Osteocyte (in vitro differentiated cells): ENCODE data around the gene CACNA1S. TPM values are rescaled to one million over a fixed set of nuclear protein-coding genes. Genes with fewer than 3 reads are reported as not detected.

ENCODE experiments used
- DNase-seq: peaks from one replicate; pipeline ENCODE4 v3.0.0; 2021; ENCODE audit warnings: mixed read lengths; ENCODE audit not compliant: unreplicated experiment; ENCODE audit errors: extremely low spot score
- H3K27ac Mint-ChIP-seq: one replicate; pipeline ENCODE4 v1.8.0; 2021; ENCODE audit warnings: mild to moderate bottlenecking, mixed read lengths; ENCODE audit not compliant: unreplicated experiment
- H3K27me3 Mint-ChIP-seq: one replicate; pipeline ENCODE4 v1.8.0; 2021; ENCODE audit warnings: mixed read lengths; ENCODE audit not compliant: unreplicated experiment
- H3K36me3 Mint-ChIP-seq: one replicate; pipeline ENCODE4 v1.8.0; 2021; ENCODE audit warnings: mixed read lengths; ENCODE audit not compliant: unreplicated experiment
- H3K4me1 Mint-ChIP-seq: one replicate; pipeline ENCODE4 v1.8.0; 2021; ENCODE audit warnings: mixed read lengths; ENCODE audit not compliant: unreplicated experiment
- H3K4me3 Mint-ChIP-seq: one replicate; pipeline ENCODE4 v1.8.0; 2021; ENCODE audit warnings: mild to moderate bottlenecking, moderate library complexity, mixed read lengths; ENCODE audit not compliant: unreplicated experiment
- H3K9me3 Mint-ChIP-seq: one replicate; pipeline ENCODE4 v1.8.0; 2021; ENCODE audit warnings: mixed read lengths; ENCODE audit not compliant: unreplicated experiment
- CTCF ChIP-seq: fragments of 200-600 bp; sonication (generic); IDR thresholded peaks from 2 replicates; pipeline ENCODE4 v1.5.0; 2021; ENCODE audit warnings: antibody characterized with exemption, mild to moderate bottlenecking, moderate library complexity
- total RNA-seq: library from RNA; stranded (reverse); gene quantifications from 2 replicates; pipeline ENCODE4 v1.2.1, GENCODE V29; 2021

CACNA1S gene
- total RNA-seq, 1 donor from 2014 or later, result not detected

DNA sequence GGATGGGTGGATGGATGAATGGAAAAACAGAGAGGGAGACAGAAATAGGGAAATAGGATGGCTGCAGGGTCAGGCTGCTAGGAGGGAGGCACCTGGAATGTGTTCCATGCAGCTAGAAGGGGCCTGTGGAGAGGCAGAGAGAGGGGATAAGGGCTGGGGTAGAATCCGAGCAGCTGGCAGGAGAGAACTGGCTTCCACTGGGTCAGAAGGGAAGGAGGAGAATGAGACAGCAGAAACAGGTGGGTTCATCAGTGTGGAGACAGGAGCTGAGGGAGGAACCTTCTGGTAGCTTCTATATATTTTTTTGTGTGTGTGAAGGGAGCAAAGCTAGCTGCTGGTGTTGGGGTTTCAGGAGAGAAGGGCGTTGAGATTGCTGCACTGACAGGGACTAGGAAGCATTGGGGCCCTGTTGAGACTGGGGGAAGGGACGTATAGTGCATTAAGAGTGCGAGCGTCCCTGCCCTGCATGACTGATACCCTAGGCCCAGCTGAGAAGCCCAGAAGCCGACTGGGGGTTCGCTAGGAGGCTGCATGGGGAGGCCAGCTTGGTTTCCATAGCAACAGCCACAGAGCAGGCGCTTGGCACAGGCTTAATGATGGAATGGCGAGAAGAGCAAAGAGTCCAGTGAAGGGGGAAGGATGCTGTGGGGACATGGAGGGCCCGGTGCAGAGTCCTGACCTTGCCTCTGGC lies 73.9 kb downstream of the CACNA1S start:
- no peak overlapping the region for H3K27ac Mint-ChIP-seq
- H3K36me3 Mint-ChIP-seq, result no peaks in the 10 kb centered on the region
- H3K4me1 Mint-ChIP-seq, result no peaks in the 10 kb centered on the region
- H3K9me3 Mint-ChIP-seq, result no peaks in the 10 kb centered on the region
- H3K27me3 Mint-ChIP-seq, result no peaks in the 10 kb centered on the region
- no peak for DNase-seq
- H3K4me3 Mint-ChIP-seq, result no peak overlapping the region
- TF ChIP-seq CTCF, result no peak

- no peak for TF ChIP-seq CTCF
- no peak overlapping the region for H3K27ac Mint-ChIP-seq
- no peak for DNase-seq
- H3K36me3 Mint-ChIP-seq, result no peaks in the 10 kb centered on the region
- no peaks in the 10 kb centered on the region for H3K4me1 Mint-ChIP-seq
- H3K27me3 Mint-ChIP-seq, result no peaks in the 10 kb centered on the region
- no peak overlapping the region for H3K4me3 Mint-ChIP-seq
- H3K9me3 Mint-ChIP-seq, result no peaks in the 10 kb centered on the region
Observed at GRCh38 chr1:201036188-201036842, 75.9 kb downstream of the CACNA1S start.

- no peaks in the 10 kb centered on the region for H3K9me3 Mint-ChIP-seq
- no peaks in the 10 kb centered on the region for H3K27me3 Mint-ChIP-seq
- TF ChIP-seq CTCF, result no peak
- H3K4me1 Mint-ChIP-seq, result no peaks in the 10 kb centered on the region
- no peak for DNase-seq
- no peak overlapping the region for H3K27ac Mint-ChIP-seq
- no peaks in the 10 kb centered on the region for H3K36me3 Mint-ChIP-seq
- no peak overlapping the region for H3K4me3 Mint-ChIP-seq
Observed at GRCh38 chr1:201034671-201035070, 77.6 kb downstream of the CACNA1S start.

DNA sequence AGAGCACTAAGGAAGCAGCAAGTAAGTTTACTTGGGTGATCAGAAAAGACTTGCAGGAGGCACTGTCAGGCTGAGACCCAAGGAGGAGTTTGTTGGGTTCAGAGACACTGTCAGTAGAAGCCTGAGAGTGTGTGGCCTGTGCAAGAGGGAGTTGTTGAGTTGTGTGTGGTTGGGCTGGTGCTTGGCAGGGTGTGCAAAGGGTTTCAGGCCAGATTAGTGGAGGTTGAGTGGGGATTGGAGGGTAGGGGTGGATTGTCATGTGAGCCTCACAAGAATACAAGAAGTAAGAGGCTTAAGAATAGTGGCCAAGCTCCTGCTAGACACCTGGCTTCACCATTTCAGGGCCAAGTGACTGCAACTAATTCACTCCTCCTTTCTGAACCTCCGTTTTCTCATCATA lies 79.8 kb downstream of the CACNA1S start:
- TF ChIP-seq CTCF, result no peak
- Mint-ChIP-seq H3K27me3 (no peaks in the 10 kb centered on the region), H3K4me1 (no peaks in the 10 kb centered on the region), H3K9me3 (no peaks in the 10 kb centered on the region), H3K36me3 (no peaks in the 10 kb centered on the region), H3K27ac (no peak overlapping the region), H3K4me3 (no peak overlapping the region)
- no peak for DNase-seq

DNA sequence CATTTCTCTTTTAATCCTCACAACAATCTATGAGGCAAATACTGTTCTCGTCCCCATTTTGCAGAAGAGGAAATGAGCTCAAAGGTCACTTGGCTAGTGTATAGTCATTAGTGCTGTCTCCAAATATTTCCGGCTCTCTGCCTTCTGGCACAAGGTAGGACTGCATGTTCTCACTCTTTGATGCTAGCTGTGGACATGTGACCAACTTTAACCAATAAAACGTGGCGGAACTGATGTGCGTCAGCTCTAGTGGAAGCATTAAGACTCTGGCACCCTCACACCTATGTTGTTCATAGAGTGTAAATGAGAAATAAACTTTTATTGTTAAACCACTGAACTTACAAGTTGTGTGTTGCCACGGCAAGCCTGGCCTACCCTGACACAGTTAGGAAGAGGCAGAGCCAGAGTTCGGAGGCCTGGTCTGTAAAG lies 83.8 kb downstream of the CACNA1S start:
- Mint-ChIP-seq H3K4me3 (no peak overlapping the region), H3K27ac (no peak overlapping the region), H3K9me3 (no peaks in the 10 kb centered on the region), H3K4me1 (peaks cover 14% of the 10 kb centered on the region), H3K36me3 (no peaks in the 10 kb centered on the region), H3K27me3 (no peaks in the 10 kb centered on the region)
- TF ChIP-seq CTCF, result no peak
- DNase-seq, result no peak
